Ascending aorta (tissue), 2 donors: Measurements from ENCODE around the gene MAPK1. TPM values are rescaled to one million over a fixed set of nuclear protein-coding genes. Genes with fewer than 3 reads are reported as not detected.
"Not testable (repeated sequence)": the region's sequence is repeated elsewhere in the genome, so short reads cannot be mapped to it uniquely, and the experiment has no call there.

Experiments used
- DNase-seq, 2 donors: peaks; one replicate each; pipeline ENCODE4 v3.0.0-alpha.2; 2019; ENCODE audit warnings: low spot score in 2 of 2
- H3K27ac ChIP-seq, 2 donors: fragments of 200-600 bp; sonication (generic); one replicate each; pipeline ENCODE4 v1.5.1; 2016 to 2017; ENCODE audit warnings: mild to moderate bottlenecking in 1 of 2
- H3K27me3 ChIP-seq: fragments of 200-600 bp; sonication (generic); one replicate; pipeline ENCODE4 v1.5.1; 2017
- H3K36me3 ChIP-seq, 2 donors: fragments of 200-600 bp; sonication (generic); one replicate each; pipeline ENCODE4 v1.5.1; 2016
- H3K4me1 ChIP-seq, 2 donors: fragments of 200-600 bp; sonication (generic); one replicate each; pipeline ENCODE4 v1.5.1; 2016 to 2017; ENCODE audit warnings: mild to moderate bottlenecking in 1 of 2
- H3K4me3 ChIP-seq, 2 donors: fragments of 200-600 bp; sonication (generic); one replicate each; pipeline ENCODE4 v1.5.1; 2016 to 2017; ENCODE audit warnings: mild to moderate bottlenecking in 1 of 2
- H3K9me3 ChIP-seq, 2 donors: fragments of 200-600 bp; sonication (generic); one replicate each; pipeline ENCODE4 v1.5.1; 2016
- CTCF ChIP-seq, 3 experiments: fragments of 200-600 bp in 2 of 3; fragments of 450-650 bp in 1 of 3; sonication (generic) in 2 of 3; IDR thresholded peaks; one replicate each; pipeline ENCODE4 v1.5.1; 2016 to 2019; ENCODE audit warnings: antibody characterized with exemption in 3 of 3, mild to moderate bottlenecking in 1 of 3, moderate library complexity in 1 of 3
- intact Hi-C: fragments of 100-400 bp; cut with DNase I; formaldehyde crosslinking; loops from one replicate; pipeline ENCODE4 v1.15.1; 2023
- total RNA-seq: library from RNA; depleted of rRNA; stranded (reverse); fragments of >200 nt; gene quantifications from one replicate; pipeline ENCODE4 v1.1.0, GENCODE V29; 2016

Gene MAPK1
- total RNA-seq, 1 donor from 2014 or later = 43.3 TPM

DNA sequence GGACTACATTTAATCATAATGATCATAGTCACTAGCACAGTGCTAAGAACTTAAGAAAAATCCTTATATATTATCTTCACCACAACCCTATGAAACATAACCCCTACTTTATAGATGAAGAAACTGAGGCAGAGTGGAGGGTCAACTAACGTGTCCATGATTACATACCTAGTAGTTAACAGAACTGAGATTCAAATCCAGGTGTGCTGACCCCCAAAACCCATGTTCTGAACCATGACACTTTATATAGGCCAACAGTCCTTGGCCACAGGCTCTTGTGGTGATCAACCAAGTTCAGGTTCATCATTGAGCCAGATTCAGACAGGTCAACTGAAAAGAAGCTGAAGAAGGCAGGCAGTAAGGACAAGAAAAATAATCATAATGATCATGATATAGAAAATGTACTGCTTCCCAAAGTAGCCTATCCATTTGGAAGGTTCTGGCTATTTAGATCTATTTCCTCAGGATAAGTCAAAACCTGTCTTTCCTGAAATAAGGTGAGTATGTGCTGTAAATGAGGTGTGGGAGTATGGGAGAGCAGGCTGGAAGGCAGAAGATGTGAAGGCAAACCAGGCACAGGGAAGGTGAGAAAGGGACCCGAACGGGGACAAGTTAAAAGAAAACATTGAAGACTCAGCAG is 39.7 kb downstream of the MAPK1 start:
- H3K36me3 ChIP-seq = no peaks in the 10 kb centered on the region
- H3K9me3 ChIP-seq = no peaks in the 10 kb centered on the region
- no peak for TF ChIP-seq CTCF (IDR thresholded peaks at IDR 0.05)
- intact Hi-C loops = no loop called here
- no peaks in the 10 kb centered on the region for H3K27me3 ChIP-seq
- H3K4me3 ChIP-seq = no peak overlapping the region
- H3K27ac ChIP-seq = no peak overlapping the region
- no peak for DNase-seq
- peaks cover 0 to 36% of the 10 kb centered on the region in 2 donors for H3K4me1 ChIP-seq

DNA sequence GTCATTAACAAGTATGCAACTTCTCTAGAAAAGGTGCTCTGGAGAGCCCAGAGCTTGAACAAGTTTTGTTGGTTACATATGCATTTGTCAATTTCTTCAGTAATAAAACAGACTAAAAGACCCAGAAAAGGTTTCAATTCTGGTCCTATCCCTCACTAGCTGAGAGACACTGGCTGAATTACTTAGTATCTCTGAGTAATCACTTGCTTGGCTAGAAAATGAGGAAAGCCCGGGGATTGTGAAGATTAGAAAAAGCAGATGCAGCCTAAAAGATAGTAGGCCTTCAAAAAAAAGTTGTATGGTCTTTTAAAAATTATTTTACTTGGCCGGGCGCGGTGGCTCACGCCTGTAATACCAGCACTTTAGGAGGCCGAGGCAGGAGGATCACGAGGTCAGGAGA is 41.2 kb downstream of the MAPK1 start:
- intact Hi-C loops = no loop called here
- Histone ChIP-seq H3K9me3 (no peaks in the 10 kb centered on the region), H3K36me3 (no peaks in the 10 kb centered on the region), H3K27me3 (no peaks in the 10 kb centered on the region), H3K27ac (no peak overlapping the region), H3K4me1 (peaks cover 0 to 31% of the 10 kb centered on the region in 2 donors), H3K4me3 (no peak overlapping the region)
- no peak for DNase-seq
- no peak for TF ChIP-seq CTCF (IDR thresholded peaks at IDR 0.05)

GRCh38 chr22:21824962-21825361 is 42.5 kb downstream of the MAPK1 start:
- DNase-seq, H3K36me3 ChIP-seq, H3K9me3 ChIP-seq, intact Hi-C loops, H3K27ac ChIP-seq, H3K27me3 ChIP-seq, H3K4me3 ChIP-seq: not testable (repeated sequence)
- H3K4me1 ChIP-seq = peaks cover 0 to 26% of the 10 kb centered on the region in 2 donors

GRCh38 chr22:21824445-21824912 is 43.0 kb downstream of the MAPK1 start:
- Histone ChIP-seq H3K27me3 (no peaks in the 10 kb centered on the region), H3K9me3 (no peaks in the 10 kb centered on the region), H3K4me3 (no peak overlapping the region), H3K27ac (peak overlapping the region in 1 of 2 donors; percentile 20), H3K36me3 (no peaks in the 10 kb centered on the region), H3K4me1 (peaks cover 0 to 26% of the 10 kb centered on the region in 2 donors)
- intact Hi-C loops = no loop called here
- no peak for TF ChIP-seq CTCF (IDR thresholded peaks at IDR 0.05)
- no peak for DNase-seq

DNA sequence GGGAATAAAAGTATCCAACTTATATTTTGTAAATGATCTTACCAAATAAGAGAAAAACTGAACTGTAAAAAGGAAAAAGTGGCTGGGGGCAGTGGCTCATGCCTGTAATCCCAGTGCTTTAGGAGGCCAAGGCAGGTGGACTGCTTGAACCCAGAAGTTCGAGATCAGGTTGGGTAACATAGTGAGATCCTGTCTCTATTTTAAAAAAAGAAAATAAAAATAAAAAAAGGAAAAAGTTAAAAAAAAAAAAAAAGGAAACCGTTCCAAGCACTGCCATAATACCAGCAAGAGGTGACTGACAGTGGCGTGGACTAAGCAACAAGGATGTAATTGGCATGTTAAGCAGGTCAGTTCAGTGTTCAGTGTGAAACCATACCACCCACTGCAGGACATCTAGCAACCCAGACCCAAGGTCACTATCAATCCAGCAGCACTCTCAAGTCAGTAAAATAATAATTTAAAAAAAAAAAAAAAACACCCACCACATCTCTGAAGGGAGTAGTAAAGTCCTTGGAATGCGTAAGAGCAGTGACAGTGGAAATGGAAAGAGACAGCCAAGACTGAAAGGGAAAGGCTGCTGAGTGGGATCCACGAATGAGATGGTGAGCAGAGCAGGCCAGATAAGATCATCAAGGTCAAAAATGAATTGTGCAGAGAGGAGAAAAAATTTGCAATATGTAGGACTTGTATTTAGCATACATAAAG is 43.6 kb downstream of the MAPK1 start:
- Histone ChIP-seq H3K4me3 (no peak overlapping the region), H3K27me3 (no peaks in the 10 kb centered on the region), H3K9me3 (no peaks in the 10 kb centered on the region), H3K36me3 (no peaks in the 10 kb centered on the region), H3K27ac (peak overlapping the region; percentile 7 to 20), H3K4me1 (peaks cover 0 to 26% of the 10 kb centered on the region in 2 donors)
- TF ChIP-seq CTCF (IDR thresholded peaks at IDR 0.05) = no peak
- no peak for DNase-seq
- intact Hi-C loops = no loop called here

- H3K36me3 ChIP-seq = no peaks in the 10 kb centered on the region
- no peak overlapping the region for H3K4me3 ChIP-seq
- no peak for TF ChIP-seq CTCF (IDR thresholded peaks at IDR 0.05)
- intact Hi-C loops = loop anchor here (5.0 kb wide), 1 partner anchor 48 kb away; the partner anchor contains the start of gene MAPK1
- no peaks in the 10 kb centered on the region for H3K9me3 ChIP-seq
- peaks cover 0 to 34% of the 10 kb centered on the region in 2 donors for H3K4me1 ChIP-seq
- H3K27ac ChIP-seq = no peak overlapping the region
- DNase-seq = no peak
- no peaks in the 10 kb centered on the region for H3K27me3 ChIP-seq
These were observed 48.2 kb downstream of the MAPK1 start for GRCh38 chr22:21819183-21819770.
